MCF 10A (cell line): ENCODE results near the gene PTTG1. TPM values are rescaled to one million over a fixed set of nuclear protein-coding genes. Genes with fewer than 3 reads are reported as not detected.

Experiments used
- BruUV-seq: library from RNA; stranded (reverse); fragments of 400-500 nt; replicated peaks from 2 replicates; lab custom pipeline; 2021; lab: Mats Ljungman, UMichigan
- CTCF ChIA-PET: fragments of 300-600 bp; sonication (Branson Sonifier 250); formaldehyde crosslinking; extraction: SDS; loops from one replicate; lab custom pipeline; 2021; ENCODE audit warnings: antibody characterized with exemption, inconsistent platforms; lab: Yijun Ruan, JAX
- POLR2A ChIA-PET: fragments of 300-600, 350-650 bp; sonication (Branson Sonifier 250); formaldehyde crosslinking; extraction: SDS; loops from one replicate; lab custom pipeline; 2020; ENCODE audit warnings: antibody characterized with exemption, inconsistent platforms; lab: Yijun Ruan, JAX
- DNase-seq: peaks from one replicate; pipeline ENCODE4 v3.0.0-alpha.2; 2018; ENCODE audit not compliant: unreplicated experiment
- H3K27ac Mint-ChIP-seq: one replicate; pipeline ENCODE4 v1.8.0; 2022; ENCODE audit warnings: mild to moderate bottlenecking, low read depth, mixed read lengths; ENCODE audit not compliant: unreplicated experiment
- H3K27me3 Mint-ChIP-seq: one replicate; pipeline ENCODE4 v1.8.0; 2022; ENCODE audit warnings: mixed read lengths; ENCODE audit not compliant: insufficient read depth, unreplicated experiment
- H3K36me3 Mint-ChIP-seq: one replicate; pipeline ENCODE4 v1.8.0; 2022; ENCODE audit warnings: mild to moderate bottlenecking, moderate library complexity, mixed read lengths; ENCODE audit not compliant: insufficient read depth, unreplicated experiment
- H3K4me1 Mint-ChIP-seq: one replicate; pipeline ENCODE4 v1.8.0; 2022; ENCODE audit warnings: mixed read lengths; ENCODE audit not compliant: insufficient read depth, unreplicated experiment
- H3K4me3 Mint-ChIP-seq: one replicate; pipeline ENCODE4 v1.8.0; 2022; ENCODE audit warnings: mild to moderate bottlenecking, moderate library complexity, mixed read lengths; ENCODE audit not compliant: unreplicated experiment
- H3K9me3 Mint-ChIP-seq: one replicate; pipeline ENCODE4 v1.8.0; 2022; ENCODE audit warnings: mixed read lengths; ENCODE audit not compliant: unreplicated experiment
- CTCF ChIP-seq: fragments of 200-600 bp; IDR thresholded peaks from one replicate; pipeline ENCODE4 v1.8.0; 2022; ENCODE audit warnings: antibody characterized with exemption, mild to moderate bottlenecking; ENCODE audit not compliant: unreplicated experiment
- intact Hi-C: fragments of 100-400 bp; cut with micrococcal nuclease; formaldehyde crosslinking; loops from 2 replicates; pipeline ENCODE4 v1.14.1; 2022
- total RNA-seq: library from RNA; stranded (reverse); gene quantifications from 2 replicates; pipeline ENCODE4 v1.2.3, GENCODE V29; 2022

PTTG1 gene
- total RNA-seq, 1 experiment from 2014 or later, result 119 TPM

GRCh38 chr5:160467555-160468362, 46.1 kb downstream of the PTTG1 start:
- Mint-ChIP-seq H3K27ac (no peak overlapping the region), H3K27me3 (no peaks in the 10 kb centered on the region), H3K4me1 (peaks cover 12% of the 10 kb centered on the region), H3K36me3 (no peaks in the 10 kb centered on the region), H3K9me3 (no peaks in the 10 kb centered on the region), H3K4me3 (peak overlapping the region; percentile 18)
- TF ChIP-seq CTCF, result no peak
- DNase-seq, result no peak
- ChIA-PET POLR2A (no interaction called here), CTCF (interaction anchor here (0.6 to 6.2 kb wide), 2 partner anchors 28 to 32 kb away, joined by 3 to 52 read pairs; no protein-coding TSS in a partner anchor)
- no TSS peak for BruUV-seq
- intact Hi-C loops, result no loop called here

DNA sequence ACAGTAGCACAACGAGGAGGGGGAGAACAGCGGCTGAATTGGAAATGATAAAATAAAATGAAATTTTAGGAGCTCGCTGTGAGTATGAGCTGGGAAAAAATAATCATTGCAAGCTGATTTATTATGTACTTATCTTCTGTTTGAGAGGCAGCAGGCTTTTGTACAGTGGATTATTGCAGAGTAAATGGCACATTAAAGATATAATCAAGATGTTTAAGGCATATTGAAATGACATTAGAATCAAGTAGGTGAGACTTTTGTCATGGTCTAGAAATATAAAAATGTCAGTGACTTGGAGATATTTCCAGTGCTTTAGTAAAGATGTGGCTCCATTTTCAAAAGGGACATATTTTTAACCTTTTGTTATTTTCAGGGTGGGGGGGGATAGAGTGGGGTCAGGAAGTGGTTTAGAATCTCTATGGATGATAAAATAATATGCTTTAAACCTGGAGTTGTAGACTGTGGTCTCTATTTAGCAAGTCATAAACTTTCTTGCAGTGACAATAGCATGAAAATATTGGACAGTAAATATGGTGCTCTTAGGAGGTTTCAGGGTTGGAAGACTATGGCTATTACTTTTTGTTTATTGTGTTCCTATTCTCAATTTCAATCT, 46.8 kb downstream of the PTTG1 start:
- H3K27me3 Mint-ChIP-seq, result no peaks in the 10 kb centered on the region
- no peak overlapping the region for H3K4me3 Mint-ChIP-seq
- H3K4me1 Mint-ChIP-seq, result peaks cover 10% of the 10 kb centered on the region
- no peaks in the 10 kb centered on the region for H3K9me3 Mint-ChIP-seq
- no TSS peak for BruUV-seq
- CTCF ChIA-PET, result interaction anchor here (0.6 to 6.2 kb wide), 2 partner anchors 29 to 31 kb away, joined by 3 to 52 read pairs; no protein-coding TSS in a partner anchor
- intact Hi-C loops, result no loop called here
- POLR2A ChIA-PET, result no interaction called here
- H3K27ac Mint-ChIP-seq, result no peak overlapping the region
- no peak for TF ChIP-seq CTCF
- DNase-seq, result no peak
- H3K36me3 Mint-ChIP-seq, result no peaks in the 10 kb centered on the region

DNA sequence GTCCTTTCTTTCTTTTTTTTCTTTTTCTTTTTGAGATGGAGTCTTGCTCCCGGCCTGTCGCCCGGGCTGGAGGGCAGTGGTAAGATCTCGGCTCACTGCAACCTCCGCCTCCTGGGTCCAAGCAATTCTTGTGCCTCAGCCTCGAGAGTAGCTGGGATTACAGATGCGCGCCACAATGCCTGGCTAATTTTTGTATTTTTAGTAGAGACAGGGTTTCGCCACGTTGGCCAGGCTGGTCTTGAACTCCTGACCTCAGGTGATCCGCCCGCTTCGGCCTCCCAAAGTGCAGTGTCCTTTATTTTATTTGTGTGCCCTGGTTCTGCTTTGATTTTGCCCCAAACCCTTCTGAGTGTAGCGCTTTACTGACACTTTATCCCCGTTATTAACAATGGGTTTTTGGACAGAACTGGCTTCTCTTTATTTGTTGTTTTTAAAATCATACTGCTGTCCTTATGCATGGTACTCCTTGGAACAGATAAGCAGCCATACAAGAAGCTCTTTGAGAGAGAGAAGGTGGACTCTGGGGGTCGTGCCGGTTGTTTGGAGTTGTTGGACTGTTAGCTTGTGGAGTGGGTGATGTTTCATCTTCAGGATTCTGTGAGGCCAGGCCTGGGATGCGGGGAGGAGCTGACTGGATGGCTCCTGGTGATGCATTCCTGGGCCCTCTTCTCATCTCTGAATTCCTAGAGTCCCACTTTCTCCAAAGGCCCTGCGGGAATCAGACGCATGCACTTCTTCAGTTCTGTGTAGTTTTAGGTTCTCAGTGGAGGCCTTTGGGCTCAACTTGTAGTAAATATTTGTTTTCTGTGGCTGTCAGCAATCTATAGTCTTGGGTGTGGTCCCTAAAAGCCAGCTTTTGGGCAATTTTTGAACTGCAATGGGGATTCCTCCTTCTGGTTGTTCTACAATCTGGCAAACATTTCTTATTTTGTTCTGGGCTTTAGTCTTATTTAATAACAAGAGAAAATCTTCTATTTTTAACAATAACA, 47.8 kb downstream of the PTTG1 start:
- TF ChIP-seq CTCF, result no peak
- no peak overlapping the region for H3K27ac Mint-ChIP-seq
- CTCF ChIA-PET, result interaction anchor here (2.3 kb wide), 1 partner anchor 31 kb away, joined by 10 read pairs; no protein-coding TSS in a partner anchor

More for the DNA sequence above, 47.8 kb downstream of the PTTG1 start:
- POLR2A ChIA-PET, result no interaction called here
- DNase-seq, result no peak
- Mint-ChIP-seq H3K9me3 (no peaks in the 10 kb centered on the region), H3K27me3 (no peaks in the 10 kb centered on the region), H3K36me3 (no peaks in the 10 kb centered on the region), H3K4me1 (no peaks in the 10 kb centered on the region), H3K4me3 (no peak overlapping the region)
- intact Hi-C loops, result no loop called here
- BruUV-seq, result no TSS peak
